ENCODE measurements around the gene MORC3.

Gene MORC3

DNA sequence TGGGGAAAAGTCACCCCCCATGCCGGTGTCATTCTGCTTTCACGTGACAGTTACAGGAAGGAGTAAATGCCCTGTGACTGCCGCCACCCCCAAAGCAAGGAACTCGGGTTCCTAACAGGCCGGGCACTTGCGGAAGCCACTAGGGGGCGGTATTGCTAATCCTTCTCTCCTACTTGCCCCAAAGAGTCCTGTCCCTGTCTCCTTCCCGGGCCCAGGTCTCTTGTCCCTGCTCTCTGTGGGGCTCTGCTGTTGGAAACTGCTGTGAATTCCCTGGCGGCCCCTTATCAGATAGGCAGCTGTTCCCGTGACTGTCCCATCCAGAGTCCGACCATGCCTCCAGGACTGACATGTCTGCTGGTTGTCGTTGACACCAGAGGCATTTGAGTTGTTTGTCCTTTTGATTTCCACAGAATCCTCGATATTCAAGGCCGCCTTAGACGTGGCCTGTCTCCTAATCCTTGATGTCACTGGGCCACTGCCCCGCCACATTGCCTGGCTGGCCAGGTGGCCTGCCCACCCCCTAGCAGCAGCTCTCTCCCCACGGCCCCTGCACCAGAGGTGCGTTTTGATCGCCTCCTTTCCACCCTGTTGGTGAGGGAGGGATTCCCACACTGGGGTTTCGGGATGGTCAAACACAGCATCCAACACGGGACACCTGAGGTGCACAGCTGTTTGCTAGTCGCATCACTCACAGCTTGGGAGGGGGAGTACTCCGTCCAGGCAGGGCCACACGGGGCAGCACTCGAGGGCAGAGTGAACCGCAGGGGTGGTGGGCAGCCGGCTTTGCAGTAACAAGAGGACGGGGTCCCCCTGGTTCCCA, 102.5 kb downstream of the MORC3 start:
- TF ChIP-seq, protein P1, sequence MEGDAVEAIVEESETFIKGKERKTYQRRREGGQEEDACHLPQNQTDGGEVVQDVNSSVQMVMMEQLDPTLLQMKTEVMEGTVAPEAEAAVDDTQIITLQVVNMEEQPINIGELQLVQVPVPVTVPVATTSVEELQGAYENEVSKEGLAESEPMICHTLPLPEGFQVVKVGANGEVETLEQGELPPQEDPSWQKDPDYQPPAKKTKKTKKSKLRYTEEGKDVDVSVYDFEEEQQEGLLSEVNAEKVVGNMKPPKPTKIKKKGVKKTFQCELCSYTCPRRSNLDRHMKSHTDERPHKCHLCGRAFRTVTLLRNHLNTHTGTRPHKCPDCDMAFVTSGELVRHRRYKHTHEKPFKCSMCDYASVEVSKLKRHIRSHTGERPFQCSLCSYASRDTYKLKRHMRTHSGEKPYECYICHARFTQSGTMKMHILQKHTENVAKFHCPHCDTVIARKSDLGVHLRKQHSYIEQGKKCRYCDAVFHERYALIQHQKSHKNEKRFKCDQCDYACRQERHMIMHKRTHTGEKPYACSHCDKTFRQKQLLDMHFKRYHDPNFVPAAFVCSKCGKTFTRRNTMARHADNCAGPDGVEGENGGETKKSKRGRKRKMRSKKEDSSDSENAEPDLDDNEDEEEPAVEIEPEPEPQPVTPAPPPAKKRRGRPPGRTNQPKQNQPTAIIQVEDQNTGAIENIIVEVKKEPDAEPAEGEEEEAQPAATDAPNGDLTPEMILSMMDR (IDR thresholded peaks at IDR 0.05): peak; percentile 80

DNA sequence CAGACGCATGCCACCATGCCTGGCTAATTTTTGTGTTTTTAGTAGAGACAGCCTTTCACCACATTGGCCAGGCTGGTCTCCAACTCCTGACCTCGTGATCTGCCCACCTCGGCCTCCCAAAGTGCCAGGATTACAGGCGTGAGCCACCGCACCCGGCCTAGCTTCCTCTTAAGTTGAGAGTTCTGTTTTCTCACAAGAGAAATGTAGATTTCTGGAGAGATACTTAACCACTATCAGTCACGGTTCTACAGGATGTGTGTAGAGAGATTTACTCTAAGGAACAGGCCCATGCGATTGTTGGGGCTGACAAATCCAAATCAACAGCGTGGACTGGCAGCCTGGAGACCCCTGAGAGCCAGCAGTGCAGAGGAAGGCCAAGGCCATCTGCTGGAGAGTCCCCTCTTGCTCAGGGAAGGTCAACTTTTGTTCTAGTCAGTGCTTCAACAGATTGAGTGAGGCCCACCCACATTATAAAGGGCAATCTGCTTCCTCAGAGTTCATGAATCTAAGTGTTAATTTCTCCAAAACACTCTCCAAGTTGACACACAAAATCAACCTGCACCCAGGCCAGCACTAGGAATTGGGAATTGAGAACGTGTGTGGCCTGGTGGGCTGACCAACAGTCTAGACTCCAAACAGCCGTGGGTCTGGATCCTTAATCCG, 103.9 kb downstream of the MORC3 start:
- TF ChIP-seq, protein P1 (IDR thresholded peaks at IDR 0.05): no peak

DNA sequence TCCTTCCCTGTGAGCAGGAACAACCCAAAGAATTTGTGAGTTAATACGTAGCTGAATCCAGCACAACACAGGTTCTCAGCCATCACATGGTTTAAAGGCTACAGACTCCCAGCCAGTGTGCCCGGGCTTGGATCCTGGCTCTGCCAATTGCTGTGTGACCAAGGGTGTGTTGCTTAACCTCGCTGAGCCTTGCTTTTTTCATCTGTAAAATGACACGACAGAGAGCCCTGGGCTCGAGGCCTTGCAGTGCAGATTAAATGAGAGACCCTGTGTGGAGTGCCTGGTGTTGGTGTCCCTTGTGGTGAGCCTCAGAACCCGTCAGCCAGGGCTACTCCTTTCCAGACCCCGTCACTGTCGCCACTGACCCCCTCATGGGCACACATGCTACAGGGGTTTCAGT, 104.6 kb downstream of the MORC3 start:
- TF ChIP-seq, protein P1 (IDR thresholded peaks at IDR 0.05): no peak

DNA sequence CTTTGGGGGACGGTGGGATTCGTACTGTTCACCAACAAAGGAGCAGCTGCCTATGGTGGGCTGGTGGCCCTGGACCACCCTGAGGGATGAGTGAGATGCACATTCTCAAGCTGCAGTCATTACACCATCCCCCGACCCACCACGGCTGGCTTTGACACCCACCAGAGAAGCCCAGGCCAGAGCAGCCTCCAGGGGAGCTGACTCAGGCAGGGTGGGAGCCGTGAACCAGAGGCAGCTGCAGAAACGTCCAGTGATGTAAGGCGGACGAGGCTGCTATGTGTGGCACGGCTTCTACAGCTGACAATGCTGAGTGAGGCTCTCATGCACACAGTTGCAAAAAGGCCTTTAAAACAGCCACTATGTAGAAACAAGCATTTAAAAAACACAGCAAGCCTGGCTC, 105.3 kb downstream of the MORC3 start:
- TF ChIP-seq, protein P1 (IDR thresholded peaks at IDR 0.05): no peak

All from LNCAP (cell line).